Testis (tissue), 2 donors: Measurements from ENCODE around the gene MAMLD1.

Source experiments
- CTCF ChIP-seq, 3 experiments: fragments of 450-650 bp in 2 of 3; fragments of 200-600 bp in 1 of 3; sonication (generic) in 1 of 3; IDR thresholded peaks; one replicate each; pipeline ENCODE4 v1.5.1; 2016 to 2019; ENCODE audit warnings: antibody characterized with exemption in 3 of 3, mild to moderate bottlenecking in 2 of 3, moderate library complexity in 1 of 3
- POLR2A ChIP-seq: fragments of 450-650 bp; IDR thresholded peaks from one replicate; pipeline ENCODE4 v1.6.1; 2017; ENCODE audit warnings: antibody characterized with exemption, mild to moderate bottlenecking, moderate library complexity

GRCh38 chrX:150337536-150337935 lies 25.6 kb upstream of the MAMLD1 start:
- TF ChIP-seq CTCF (IDR thresholded peaks at IDR 0.05) (no peak), POLR2A (no peak)
